IMR-90 (cell line): ENCODE measurements around the gene PLCL1. TPM values are rescaled to one million over a fixed set of nuclear protein-coding genes. Genes with fewer than 3 reads are reported as not detected.

Source experiments
- ATAC-seq: fragments of 200-7000 bp; cut with Tn5 transposase; 2 replicates; pipeline ENCODE4 v1.9.1; 2020; ENCODE audit warnings: low read depth, mild to moderate bottlenecking, moderate library complexity
- BruUV-seq: library from RNA; stranded (reverse); fragments of 400-500 nt; replicated peaks from 2 replicates; lab custom pipeline; 2021; lab: Mats Ljungman, UMichigan
- CTCF ChIA-PET: fragments of 300-600 bp; formaldehyde crosslinking; extraction: SDS; loops from one replicate; lab custom pipeline; 2021; ENCODE audit warnings: antibody characterized with exemption; lab: Yijun Ruan, JAX
- POLR2A ChIA-PET: fragments of 300-600 bp; sonication (Branson Sonifier 250); formaldehyde crosslinking; loops from one replicate; lab custom pipeline; 2022; ENCODE audit warnings: antibody characterized with exemption; ENCODE audit not compliant: unreplicated experiment; lab: Charles Lee
- DNase-seq: peaks from one replicate; pipeline ENCODE4 v3.0.0; 2013
- H2AFZ ChIP-seq: replicated peaks from 2 replicates; pipeline ENCODE3; 2013; ENCODE audit warnings: low read length, mild to moderate bottlenecking; ENCODE audit not compliant: poor library complexity
- H2AK5ac ChIP-seq: 2 replicates; pipeline ENCODE4 v1.6.1; 2013; ENCODE audit warnings: low read depth, low read length, inconsistent platforms
- H2AK9ac ChIP-seq: replicated peaks from 2 replicates; pipeline ENCODE3; 2013; ENCODE audit warnings: mild to moderate bottlenecking, low read depth, low read length, moderate library complexity; ENCODE audit not compliant: poor library complexity
- H2BK120ac ChIP-seq: 2 replicates; pipeline ENCODE4 v1.6.1; 2013; ENCODE audit warnings: low read depth, low read length, inconsistent platforms
- H2BK15ac ChIP-seq: 3 replicates; pipeline ENCODE4 v1.6.1; 2013; ENCODE audit warnings: low read depth, low read length, inconsistent platforms
- H2BK20ac ChIP-seq: 2 replicates; pipeline ENCODE4 v1.6.1; 2013; ENCODE audit warnings: low read depth, mild to moderate bottlenecking, inconsistent platforms, low read length, moderate library complexity
- H2BK5ac ChIP-seq: 2 replicates; pipeline ENCODE4 v1.6.1; 2013; ENCODE audit warnings: mild to moderate bottlenecking, low read depth, low read length, inconsistent platforms; ENCODE audit not compliant: poor library complexity, severe bottlenecking
- H3K14ac ChIP-seq: replicated peaks from 2 replicates; pipeline ENCODE4 v1.6.1; 2013; ENCODE audit warnings: low read depth, low read length, inconsistent platforms
- H3K18ac ChIP-seq: 2 replicates; pipeline ENCODE4 v1.6.1; 2013; ENCODE audit warnings: low read depth, low read length, control low read depth
- H3K23ac ChIP-seq: 2 replicates; pipeline ENCODE4 v1.6.1; 2013; ENCODE audit warnings: low read depth, low read length, inconsistent platforms
- H3K27ac ChIP-seq: 2 replicates; pipeline ENCODE4 v1.5.1; 2013; ENCODE audit warnings: mild to moderate bottlenecking, control low read depth, low read length; ENCODE audit not compliant: insufficient read depth
- H3K27me3 ChIP-seq: 2 replicates; pipeline ENCODE4 v1.6.1; 2013; ENCODE audit warnings: low read length; ENCODE audit not compliant: control insufficient read depth, insufficient read depth
- H3K36me3 ChIP-seq: 2 replicates; pipeline ENCODE4 v1.6.1; 2013; ENCODE audit warnings: low read length, mixed read lengths; ENCODE audit not compliant: control insufficient read depth, insufficient read depth
- H3K4ac ChIP-seq: 2 replicates; pipeline ENCODE4 v1.6.1; 2013; ENCODE audit warnings: low read depth, low read length, inconsistent platforms
- H3K4me1 ChIP-seq: 2 replicates; pipeline ENCODE4 v1.6.1; 2013; ENCODE audit warnings: low read length, mixed read lengths; ENCODE audit not compliant: control insufficient read depth, insufficient read depth
- H3K4me2 ChIP-seq: 2 replicates; pipeline ENCODE4 v1.6.1; 2013; ENCODE audit warnings: low read depth, mild to moderate bottlenecking, control low read depth, low read length, moderate library complexity
- H3K4me3 ChIP-seq: 2 replicates; pipeline ENCODE4 v1.5.1; 2013; ENCODE audit warnings: low read depth, mild to moderate bottlenecking, control low read depth, low read length, moderate library complexity; ENCODE audit not compliant: insufficient read depth
- H3K56ac ChIP-seq: 2 replicates; pipeline ENCODE4 v1.6.1; 2013; ENCODE audit warnings: low read length, inconsistent platforms; ENCODE audit not compliant: insufficient read depth; ENCODE audit errors: extremely low read depth
- H3K79me1 ChIP-seq, 2 experiments: 2 replicates each; pipeline ENCODE4 v1.6.1; 2013; ENCODE audit warnings: low read length in 2 of 2, inconsistent platforms in 1 of 2, low read depth in 1 of 2
- H3K9ac ChIP-seq: 2 replicates; pipeline ENCODE4 v1.6.1; 2013; ENCODE audit warnings: low read depth, low read length, control low read depth
- H3K9me1 ChIP-seq: 2 replicates; pipeline ENCODE4 v1.6.1; 2013; ENCODE audit warnings: low read length, inconsistent platforms; ENCODE audit not compliant: insufficient read depth
- H3K9me3 ChIP-seq: 2 replicates; pipeline ENCODE4 v1.6.1; 2013; ENCODE audit warnings: low read length; ENCODE audit not compliant: control insufficient read depth, insufficient read depth
- H4K20me1 ChIP-seq: 2 replicates; pipeline ENCODE4 v1.6.1; 2013; ENCODE audit warnings: low read length, inconsistent platforms; ENCODE audit not compliant: insufficient read depth
- H4K5ac ChIP-seq: 2 replicates; pipeline ENCODE4 v1.6.1; 2013; ENCODE audit warnings: mild to moderate bottlenecking, low read depth, low read length, control low read depth
- H4K8ac ChIP-seq, 2 experiments: 2 replicates each; pipeline ENCODE4 v1.6.1; 2013; ENCODE audit warnings: low read depth in 2 of 2, low read length in 2 of 2, control low read depth in 1 of 2, inconsistent platforms in 1 of 2
- H4K91ac ChIP-seq: 2 replicates; pipeline ENCODE4 v1.6.1; 2013; ENCODE audit warnings: low read depth, low read length, inconsistent platforms; ENCODE audit not compliant: insufficient read depth
- CEBPB ChIP-seq: IDR thresholded peaks from 2 replicates; pipeline ENCODE4 v1.6.1; 2012; ENCODE audit warnings: low read depth, low read length, improper control_type of control experiment
- CTCF ChIP-seq: conservative IDR thresholded peaks from 2 replicates; pipeline ENCODE4 v1.5.1; 2012; ENCODE audit warnings: mild to moderate bottlenecking, low read depth, low read length, improper control_type of control experiment
- MAFK ChIP-seq: IDR thresholded peaks from 2 replicates; pipeline ENCODE4 v1.6.1; 2012; ENCODE audit warnings: low read depth, low read length, improper control_type of control experiment
- MAZ ChIP-seq: IDR thresholded peaks from 2 replicates; pipeline ENCODE4 v1.6.1; 2012; ENCODE audit warnings: low read depth, mild to moderate bottlenecking, low read length, improper control_type of control experiment, moderate library complexity, borderline replicate concordance
- MXI1 ChIP-seq: IDR thresholded peaks from 2 replicates; pipeline ENCODE4 v1.6.1; 2012; ENCODE audit warnings: low read depth, mild to moderate bottlenecking, low read length, moderate library complexity, borderline replicate concordance
- RCOR1 ChIP-seq: IDR thresholded peaks from 2 replicates; pipeline ENCODE4 v1.6.1; 2012; ENCODE audit warnings: mild to moderate bottlenecking, low read length, improper control_type of control experiment; ENCODE audit not compliant: insufficient replicate concordance
- SMC3 ChIP-seq: fragments of 150-350 bp; IDR thresholded peaks from 2 replicates; pipeline ENCODE4 v1.6.1; 2016; ENCODE audit warnings: low read depth, mild to moderate bottlenecking, antibody characterized with exemption, low read length, moderate library complexity
- WGBS, 2 experiments: methylation state at CpG; one replicate each; pipeline versions ENCODE4 v1.1.5 to v1.1.7; 2013; ENCODE audit warnings: missing lambda C conversion rate in 2 of 2; ENCODE audit not compliant: insufficient read length in 1 of 2; ENCODE audit errors: extremely low coverage in 2 of 2; 5-methylcytosine and 5-hydroxymethylcytosine counted together
- dilution Hi-C: fragments of 300-500 bp; cut with HindIII; formaldehyde crosslinking; loops from one replicate; pipeline ENCODE4 v1.14.3; 2018; ENCODE audit warnings: low sequenced_read_pairs; ENCODE audit not compliant: unreplicated experiment
- in situ Hi-C: fragments of 300-500 bp; cut with MboI; formaldehyde crosslinking; loops from 3 replicates; pipeline ENCODE4 v1.14.3; 2019; ENCODE audit warnings: low sequenced_read_pairs, inconsistent platforms, mixed read lengths
- intact Hi-C: fragments of 100-400 bp; cut with micrococcal nuclease; formaldehyde crosslinking; loops from 2 replicates; pipeline ENCODE4 v1.10.0; 2022
- polyA plus RNA-seq, 3 experiments: library from polyadenylated mRNA; depleted of rRNA; stranded (reverse); fragments of >200 nt; gene quantifications; 2 replicates each; pipeline ENCODE4 v1.2.3, GENCODE V29; 2012; ENCODE audit warnings: low replicate concordance in 1 of 3
- total RNA-seq: library from RNA; depleted of rRNA; stranded (reverse); fragments of >200 nt; gene quantifications from 2 replicates; pipeline ENCODE4 v1.2.3, GENCODE V29; 2012
- TF ChIP-seq, protein P1 (sequence below): fragments of 150-350 bp; IDR thresholded peaks from 2 replicates; pipeline ENCODE4 v1.6.1; 2016; ENCODE audit warnings: low read depth, mild to moderate bottlenecking, low read length, moderate library complexity, borderline replicate concordance

Gene PLCL1
- total and polyA plus RNA-seq, 2 of the 4 experiments (the other 2 are of a cell fraction) = 0.14 to 0.18 TPM

DNA sequence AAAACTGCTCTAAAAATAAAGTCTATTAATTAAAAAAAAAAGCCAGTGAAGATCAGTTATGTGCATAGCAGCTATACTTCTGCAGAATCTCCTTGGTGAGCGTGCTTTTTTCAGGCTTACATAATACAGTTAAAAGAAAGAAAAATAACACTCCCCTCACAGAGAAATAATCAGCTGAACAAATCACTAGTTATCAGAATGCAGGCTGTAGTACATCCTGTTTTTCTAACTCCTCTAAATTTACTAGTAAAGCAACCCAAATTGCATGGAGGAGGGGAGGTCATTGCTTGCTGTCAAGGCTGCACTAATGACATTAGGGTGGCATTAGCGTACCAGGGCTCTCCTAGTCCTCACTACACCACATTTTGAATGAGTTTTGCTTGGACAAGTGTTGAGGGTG lies 192.2 kb downstream of the PLCL1 start:
- Histone ChIP-seq H3K27me3 (no peaks in the 10 kb centered on the region), H2BK120ac (no peak overlapping the region), H3K14ac (no peak overlapping the region), H3K79me1 (no peaks in the 10 kb centered on the region), H2BK5ac (no peak overlapping the region), H3K56ac (no peak overlapping the region), H3K4me1 (no peaks in the 10 kb centered on the region), H2BK20ac (no peak overlapping the region), H3K9ac (no peak overlapping the region), H3K9me1 (no peaks in the 10 kb centered on the region), H2AFZ (no peak overlapping the region), H2BK15ac (no peak overlapping the region), H3K4me3 (no peak overlapping the region), H2AK9ac (no peak overlapping the region), H3K36me3 (no peaks in the 10 kb centered on the region), H4K8ac (no peak overlapping the region), H4K20me1 (no peaks in the 10 kb centered on the region), H3K23ac (no peak overlapping the region), H3K18ac (no peak overlapping the region), H2AK5ac (no peak overlapping the region), H4K91ac (no peak overlapping the region), H3K27ac (no peak overlapping the region), H3K4me2 (no peak overlapping the region), H3K4ac (no peak overlapping the region), H3K9me3 (no peaks in the 10 kb centered on the region), H4K5ac (no peak overlapping the region)
- in situ Hi-C loops = no loop called here
- dilution Hi-C loops = no loop called here
- BruUV-seq = no TSS peak
- ChIA-PET CTCF (no interaction called here), POLR2A (no interaction called here)
- no peak for ATAC-seq
- no CpG with 5 or more reads among the region's 2 CpGs for WGBS, 2 experiments
- TF ChIP-seq MXI1 (no peak), CEBPB (no peak), RCOR1 (no peak), CTCF (no peak), MAFK (no peak), MAZ (no peak), SMC3 (no peak)
- TF ChIP-seq, protein P1, sequence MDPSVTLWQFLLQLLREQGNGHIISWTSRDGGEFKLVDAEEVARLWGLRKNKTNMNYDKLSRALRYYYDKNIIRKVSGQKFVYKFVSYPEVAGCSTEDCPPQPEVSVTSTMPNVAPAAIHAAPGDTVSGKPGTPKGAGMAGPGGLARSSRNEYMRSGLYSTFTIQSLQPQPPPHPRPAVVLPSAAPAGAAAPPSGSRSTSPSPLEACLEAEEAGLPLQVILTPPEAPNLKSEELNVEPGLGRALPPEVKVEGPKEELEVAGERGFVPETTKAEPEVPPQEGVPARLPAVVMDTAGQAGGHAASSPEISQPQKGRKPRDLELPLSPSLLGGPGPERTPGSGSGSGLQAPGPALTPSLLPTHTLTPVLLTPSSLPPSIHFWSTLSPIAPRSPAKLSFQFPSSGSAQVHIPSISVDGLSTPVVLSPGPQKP = no peak
- intact Hi-C loops = no loop called here
- no peak for DNase-seq
